Occipital lobe (tissue), 2 donors: ENCODE measurements around the gene ZNF699. TPM values are rescaled to one million over a fixed set of nuclear protein-coding genes. Genes with fewer than 3 reads are reported as not detected.
A peak's percentile ranks its signal among the peaks of the same experiment; 100 is the strongest.
"Not testable (repeated sequence)": the region's sequence is repeated elsewhere in the genome, so short reads cannot be mapped to it uniquely, and the experiment has no call there.

Experiments
- DNase-seq: peaks from one replicate; lab custom pipeline; 2025; lab: John Stamatoyannopoulos, UW
- total RNA-seq: library from RNA; depleted of rRNA; stranded (reverse); fragments of >200 nt; gene quantifications from one replicate; pipeline ENCODE4 v1.2.3, GENCODE V29; 2014

ZNF699 gene
- total RNA-seq: 25.7 TPM

- peak; percentile 96 for DNase-seq
Observed at GRCh38 chr19:9309139-9309973, at the start of gene ZNF699. ZNF699 (minus strand) TSS chr19:9309838; CDS start chr19:9305119, 4,719 bp downstream.

GRCh38 chr19:9354651-9355050, 45.0 kb upstream of the ZNF699 start:
- no peak for DNase-seq

- DNase-seq: no peak
Observed at GRCh38 chr19:9353011-9353410, 43.4 kb upstream of the ZNF699 start.

GRCh38 chr19:9352505-9352904, 42.9 kb upstream of the ZNF699 start:
- DNase-seq: no peak

- DNase-seq: no peak
Observed at GRCh38 chr19:9348671-9349070, 39.0 kb upstream of the ZNF699 start.

- no peak for DNase-seq
Observed at GRCh38 chr19:9348253-9348652, 38.6 kb upstream of the ZNF699 start.

- no peak for DNase-seq
Observed at GRCh38 chr19:9345005-9345404, 35.4 kb upstream of the ZNF699 start.

- DNase-seq: no peak
Observed at GRCh38 chr19:9342610-9343304, 33.1 kb upstream of the ZNF699 start.

- DNase-seq: no peak
Observed at GRCh38 chr19:9329999-9330398, 20.4 kb upstream of the ZNF699 start.

- no peak for DNase-seq
Observed at GRCh38 chr19:9324584-9324962, 14.9 kb upstream of the ZNF699 start.

- DNase-seq: peak; percentile 86
Observed at GRCh38 chr19:9323919-9324583, 14.4 kb upstream of the ZNF699 start, which contains the start of gene ZNF559. ZNF559 (plus strand) TSS chr19:9324179; CDS start chr19:9338550, 14,371 bp downstream.

GRCh38 chr19:9323557-9323918, 13.9 kb upstream of the ZNF699 start:
- peak; percentile 63 for DNase-seq

- DNase-seq: not testable (repeated sequence)
Observed at GRCh38 chr19:9322201-9322600, 12.6 kb upstream of the ZNF699 start.

- not testable (repeated sequence) for DNase-seq
Observed at GRCh38 chr19:9321756-9322155, 12.1 kb upstream of the ZNF699 start.

GRCh38 chr19:9321338-9321737, 11.7 kb upstream of the ZNF699 start:
- no peak for DNase-seq

- no peak for DNase-seq
Observed at GRCh38 chr19:9313756-9314155, 4.1 kb upstream of the ZNF699 start.

GRCh38 chr19:9309974-9310446, 372 bp upstream of the ZNF699 start:
- DNase-seq: peak; percentile 96

- DNase-seq: no peak
Observed at GRCh38 chr19:9308091-9308770, 1.4 kb downstream of the ZNF699 start.

GRCh38 chr19:9306443-9306842, 3.2 kb downstream of the ZNF699 start:
- DNase-seq: no peak

GRCh38 chr19:9296336-9296735, 13.3 kb downstream of the ZNF699 start:
- DNase-seq: no peak

- no peak for DNase-seq
Observed at GRCh38 chr19:9295411-9295849, 14.2 kb downstream of the ZNF699 start.
